HG03064 (cell line): Measurements from ENCODE around the gene TNRC6B.
"Not testable (repeated sequence)": the region's sequence is repeated elsewhere in the genome, so short reads cannot be mapped to it uniquely, and the experiment has no call there.

Experiments used
- ATAC-seq: cut with Tn5 transposase; IDR thresholded peaks from one replicate; pipeline ENCODE4 v1.9.1; 2021; ENCODE audit warnings: low read depth; ENCODE audit not compliant: unreplicated experiment

The TNRC6B gene

GRCh38 chr22:40206561-40206960 is 28.8 kb downstream of the TNRC6B start:
- ATAC-seq: no peak

- peak; percentile 77 for ATAC-seq
Measured at GRCh38 chr22:40210818-40211217, 33.1 kb downstream of the TNRC6B start.

GRCh38 chr22:40211476-40212054 is 33.8 kb downstream of the TNRC6B start:
- no peak for ATAC-seq

GRCh38 chr22:40212121-40212520 is 34.4 kb downstream of the TNRC6B start:
- ATAC-seq: no peak

- no peak for ATAC-seq
Measured at GRCh38 chr22:40213478-40213877, 35.8 kb downstream of the TNRC6B start.

DNA sequence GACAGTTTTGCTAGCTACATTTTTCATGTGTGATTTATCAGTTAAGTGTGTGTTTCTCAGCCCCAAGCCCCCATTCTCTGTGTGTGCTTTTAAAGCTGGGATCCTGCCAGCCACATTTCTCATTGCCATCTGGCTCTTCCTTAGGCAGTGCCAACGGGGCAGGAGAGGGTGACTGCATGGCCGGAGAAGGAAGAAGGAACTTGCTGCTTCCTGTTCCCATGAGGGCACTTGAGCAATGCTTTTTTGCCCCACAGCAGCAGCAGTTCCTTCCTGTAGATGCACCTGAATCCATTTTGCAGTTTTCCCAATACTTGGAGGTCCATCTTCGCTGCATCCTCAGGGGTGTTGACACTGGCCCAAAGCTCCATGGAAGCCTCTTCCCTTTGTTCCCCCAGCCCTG is 37.5 kb downstream of the TNRC6B start:
- no peak for ATAC-seq

GRCh38 chr22:40216041-40216756 is 38.5 kb downstream of the TNRC6B start:
- peak; percentile 61 for ATAC-seq

- no peak for ATAC-seq
Measured at GRCh38 chr22:40218152-40218551, 40.4 kb downstream of the TNRC6B start.

GRCh38 chr22:40218723-40219294 is 41.1 kb downstream of the TNRC6B start:
- no peak for ATAC-seq

- ATAC-seq: no peak
Measured at GRCh38 chr22:40220316-40221054, 42.8 kb downstream of the TNRC6B start.

DNA sequence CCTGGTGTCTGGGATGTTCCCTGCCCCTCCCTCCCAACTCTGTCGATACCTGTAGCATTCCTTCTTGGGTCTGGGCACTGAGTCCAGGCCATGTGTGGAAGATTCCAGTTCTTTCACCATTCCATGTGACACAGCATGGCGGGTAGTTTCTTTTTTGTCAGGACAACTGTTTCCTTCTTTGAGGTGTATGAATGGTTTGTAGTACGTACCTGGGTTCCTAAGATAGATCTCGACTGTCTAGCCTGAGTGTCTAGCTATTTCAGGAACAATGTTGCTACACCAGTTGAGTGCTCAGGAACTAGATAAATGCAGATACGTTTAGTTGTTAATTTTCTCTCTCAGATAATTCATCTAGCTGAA is 43.3 kb downstream of the TNRC6B start:
- no peak for ATAC-seq

DNA sequence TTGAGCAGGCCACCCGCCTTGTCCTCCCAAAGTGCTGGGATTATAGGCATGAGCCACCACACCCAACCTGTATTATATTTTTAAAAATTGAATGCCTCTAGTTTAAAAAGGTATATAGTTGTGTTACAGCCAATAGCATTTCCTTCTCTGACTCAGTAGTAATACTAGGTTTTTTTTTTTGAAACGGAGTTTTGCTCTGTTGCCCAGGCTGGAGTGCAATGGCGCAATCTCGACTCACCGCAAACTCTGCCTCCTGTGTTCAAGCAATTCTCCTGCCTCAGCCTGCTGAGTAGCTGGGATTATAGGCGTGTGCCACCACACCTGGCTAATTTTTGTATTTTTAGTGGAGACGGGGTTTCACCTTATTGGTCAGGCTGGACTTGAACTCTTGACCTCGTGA is 45.3 kb downstream of the TNRC6B start:
- ATAC-seq: not testable (repeated sequence)

GRCh38 chr22:40224702-40225101 is 47.0 kb downstream of the TNRC6B start:
- ATAC-seq: no peak

DNA sequence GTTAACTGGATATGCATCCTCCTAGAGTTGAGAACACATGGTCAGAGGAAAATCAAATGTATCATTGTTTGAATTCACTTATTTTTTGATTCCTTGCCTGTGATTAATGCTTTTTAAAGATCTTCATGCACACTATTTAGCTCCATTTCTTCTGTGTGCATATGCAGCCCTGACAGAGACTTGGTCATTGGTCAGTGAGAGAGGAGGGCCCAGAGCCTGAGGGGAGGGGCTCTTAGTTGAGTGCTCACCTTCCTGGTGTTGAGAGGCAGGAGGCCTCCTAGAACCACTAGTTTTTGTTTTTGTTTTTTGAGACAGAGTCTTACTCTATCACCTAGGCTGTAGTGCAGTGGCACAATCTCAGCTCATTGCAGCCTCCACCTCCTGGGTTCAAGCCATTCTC is 48.9 kb downstream of the TNRC6B start:
- ATAC-seq: no peak

GRCh38 chr22:40231618-40232313 is 54.0 kb downstream of the TNRC6B start:
- no peak for ATAC-seq

DNA sequence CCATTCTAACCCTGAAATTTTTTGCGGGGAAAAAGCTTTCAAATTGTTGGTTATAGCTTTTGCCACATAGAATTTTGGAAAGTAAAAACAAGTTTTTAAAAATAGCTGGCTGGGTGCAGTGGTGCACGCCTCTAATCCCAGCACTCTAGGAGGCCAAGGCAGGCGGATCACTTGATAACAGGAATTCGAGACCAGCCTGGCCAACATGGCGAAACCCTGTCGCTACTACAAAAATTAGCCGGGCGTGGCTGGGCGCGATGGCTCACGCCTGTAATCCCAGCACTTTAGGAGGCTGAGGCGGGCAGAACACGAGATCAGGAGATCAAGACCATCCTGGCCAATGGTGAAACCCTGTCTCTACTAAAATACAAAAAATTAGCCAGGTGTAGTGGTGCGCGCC is 54.9 kb downstream of the TNRC6B start:
- no peak for ATAC-seq

DNA sequence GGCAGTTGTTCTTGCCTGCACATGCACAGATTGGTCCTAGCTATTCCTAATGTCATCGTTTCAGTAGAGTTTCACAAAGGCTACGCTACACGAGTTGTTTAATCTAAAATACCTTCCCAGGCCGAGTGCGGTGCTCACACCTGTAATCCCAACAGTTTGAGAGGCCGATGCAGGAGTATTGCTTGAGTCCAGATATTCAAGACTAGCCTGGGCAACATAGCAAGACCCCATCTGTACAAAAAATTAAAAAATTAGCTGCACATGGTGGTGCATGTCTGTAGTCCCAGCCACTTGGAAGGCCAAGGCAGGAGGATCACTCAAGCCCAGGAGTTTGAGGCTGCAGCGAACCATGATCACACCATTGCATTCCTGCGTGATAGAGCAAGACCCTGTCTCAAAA is 56.2 kb downstream of the TNRC6B start:
- ATAC-seq: no peak

DNA sequence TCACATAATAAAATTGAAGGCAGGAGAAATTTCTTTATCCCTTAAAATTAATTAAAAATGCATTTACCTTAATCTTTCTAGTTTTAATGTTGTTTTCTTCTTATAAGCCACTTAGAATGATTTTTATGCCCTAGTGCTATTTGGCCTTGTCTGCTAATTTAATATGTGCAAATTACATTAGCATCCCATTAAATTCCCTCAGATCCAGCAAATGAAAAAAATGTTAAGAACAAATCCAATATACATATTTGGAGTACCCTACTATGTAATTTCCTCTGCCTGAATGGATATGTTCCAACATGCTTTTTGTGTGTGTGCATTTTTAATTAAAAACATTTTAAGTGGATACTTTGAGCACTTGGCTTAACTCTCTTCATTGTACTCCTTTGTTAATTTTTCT is 56.9 kb downstream of the TNRC6B start:
- no peak for ATAC-seq

- ATAC-seq: no peak
Measured at GRCh38 chr22:40235308-40235707, 57.6 kb downstream of the TNRC6B start.

DNA sequence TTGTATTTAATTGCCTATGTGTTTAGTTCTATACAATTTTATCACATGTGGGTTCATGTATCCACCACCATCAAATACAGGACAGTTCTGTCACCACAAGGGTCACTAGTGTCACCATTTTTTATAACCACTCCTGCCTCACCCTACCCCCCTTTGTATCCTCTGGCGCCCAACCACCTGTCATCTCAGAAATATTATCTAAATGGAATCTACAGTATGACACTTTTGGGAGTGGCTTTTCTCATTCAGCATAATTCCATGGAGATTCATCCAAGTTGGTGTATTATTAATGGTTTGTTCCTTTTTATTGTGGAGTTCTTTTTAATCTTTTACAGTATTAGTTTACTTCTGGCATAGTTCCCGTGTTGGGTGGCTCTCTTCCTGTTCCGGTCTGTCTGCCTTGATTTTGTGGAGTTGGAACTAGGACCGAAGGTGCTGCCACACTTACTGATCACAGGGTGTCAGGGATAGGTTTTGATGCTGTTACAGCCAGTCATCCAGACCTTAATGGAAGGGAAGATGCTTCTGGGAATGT is 58.5 kb downstream of the TNRC6B start:
- ATAC-seq: no peak

GRCh38 chr22:40237241-40237640 is 59.5 kb downstream of the TNRC6B start:
- no peak for ATAC-seq
